Measurements from ENCODE around the gene PER3. TPM values are rescaled to one million over a fixed set of nuclear protein-coding genes. Genes with fewer than 3 reads are reported as not detected.

PER3 gene
- total RNA-seq, 1 experiment from 2014 or later = 9.0 TPM

DNA sequence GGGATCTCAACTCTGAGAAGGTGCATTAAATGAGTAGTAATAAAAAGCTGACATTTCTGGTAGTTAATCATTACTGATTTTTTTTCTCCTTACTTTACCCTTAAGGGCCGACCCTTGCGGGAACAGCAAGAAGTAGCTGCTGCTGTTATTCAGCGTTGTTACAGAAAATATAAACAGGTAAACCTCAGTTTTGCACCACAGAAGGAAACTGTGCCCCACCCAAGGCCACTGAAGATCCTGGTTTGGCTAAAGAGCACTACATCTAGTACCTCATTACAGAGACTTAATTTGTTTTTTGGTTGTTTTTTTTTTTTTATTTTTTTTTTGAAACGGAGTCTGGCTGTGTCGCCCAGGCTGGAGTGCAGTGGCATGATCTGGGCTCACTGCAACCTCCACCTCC, 36.5 kb upstream of the PER3 start:
- H3K56ac ChIP-seq (ENCODE audit: insufficient read length, low read depth, low read length) = no peak overlapping the region
- H3K27me3 ChIP-seq (ENCODE audit: insufficient read depth, low read length) = no peaks in the 10 kb centered on the region
- H2BK12ac ChIP-seq (ENCODE audit: insufficient read length, low read depth, low read length) = no peak overlapping the region
- Mint-ChIP-seq H3K4me3 (no peak overlapping the region), H3K9me3 (no peaks in the 10 kb centered on the region; a peak in 1 of 5 replicates), H3K4me1 (peaks cover 10 to 14% of the 10 kb centered on the region in 2 experiments), H3K27me3 (ENCODE audit: low read depth) (no peaks in the 10 kb centered on the region), H3K36me3 (ENCODE audit: insufficient read depth in 1 of 3, low read depth in 3 of 3) (peaks cover 0 to 8% (median 8%) of the 10 kb centered on the region in 3 experiments; a peak in 3 of 7 replicates), H3K27ac (no peak overlapping the region)
- no peak overlapping the region for H3K9ac ChIP-seq (ENCODE audit: extremely low read depth, insufficient read length, low read length)
- no peak overlapping the region for H2AFZ ChIP-seq (ENCODE audit: low read length)
- no peak overlapping the region for H2BK5ac ChIP-seq (ENCODE audit: insufficient read length, low read length)
- peaks cover 5% of the 10 kb centered on the region; the same call in 1 of the 2 replicates for H3K4me1 ChIP-seq (ENCODE audit: insufficient read depth, low read length)
- H3K27ac ChIP-seq (ENCODE audit: insufficient read length, low read depth, low read length) = no peak overlapping the region
- no peak overlapping the region for H4K5ac ChIP-seq (ENCODE audit: insufficient read length, low read depth, low read length)
- no peak overlapping the region for H3T11ph ChIP-seq (ENCODE audit: low read length)
- no peaks in the 10 kb centered on the region for H3K79me2 ChIP-seq (ENCODE audit: insufficient read depth, low read length)
- no peak overlapping the region for H4K91ac ChIP-seq (ENCODE audit: insufficient read length, low read depth, low read length)
- no peak overlapping the region for H3K18ac ChIP-seq (ENCODE audit: insufficient read length, low read depth, low read length)
- no peaks in the 10 kb centered on the region for H3K79me1 ChIP-seq (ENCODE audit: insufficient read depth, low read depth, low read length, poor library complexity, severe bottlenecking)
- no peak for DNase-seq
- H3K14ac ChIP-seq (ENCODE audit: insufficient read depth, low read length) = no peak overlapping the region
- no CpG with 5 or more reads among the region's 5 CpGs for WGBS (ENCODE audit: extremely low coverage, insufficient read length, low lambda C conversion rate)
- H4K20me1 ChIP-seq (ENCODE audit: control insufficient read depth, insufficient read depth, insufficient read length) = no peaks in the 10 kb centered on the region
- no peak overlapping the region for H2BK15ac ChIP-seq (ENCODE audit: low read depth, low read length)
- no peak overlapping the region for H2AK5ac ChIP-seq (ENCODE audit: insufficient read length, low read length)
- no peak overlapping the region for H3K23ac ChIP-seq (ENCODE audit: insufficient read length, low read depth, low read length)
- no peak overlapping the region for H2BK20ac ChIP-seq (ENCODE audit: low read depth, low read length, poor library complexity, severe bottlenecking)
- no peaks in the 10 kb centered on the region for H3K9me3 ChIP-seq (ENCODE audit: control insufficient read depth, low read depth, low read length)
- no peak overlapping the region for H3K4ac ChIP-seq (ENCODE audit: low read depth, low read length)
- no peak overlapping the region for H3K4me2 ChIP-seq (ENCODE audit: insufficient read depth, insufficient read length, low read length)
- TF ChIP-seq, protein P1, sequence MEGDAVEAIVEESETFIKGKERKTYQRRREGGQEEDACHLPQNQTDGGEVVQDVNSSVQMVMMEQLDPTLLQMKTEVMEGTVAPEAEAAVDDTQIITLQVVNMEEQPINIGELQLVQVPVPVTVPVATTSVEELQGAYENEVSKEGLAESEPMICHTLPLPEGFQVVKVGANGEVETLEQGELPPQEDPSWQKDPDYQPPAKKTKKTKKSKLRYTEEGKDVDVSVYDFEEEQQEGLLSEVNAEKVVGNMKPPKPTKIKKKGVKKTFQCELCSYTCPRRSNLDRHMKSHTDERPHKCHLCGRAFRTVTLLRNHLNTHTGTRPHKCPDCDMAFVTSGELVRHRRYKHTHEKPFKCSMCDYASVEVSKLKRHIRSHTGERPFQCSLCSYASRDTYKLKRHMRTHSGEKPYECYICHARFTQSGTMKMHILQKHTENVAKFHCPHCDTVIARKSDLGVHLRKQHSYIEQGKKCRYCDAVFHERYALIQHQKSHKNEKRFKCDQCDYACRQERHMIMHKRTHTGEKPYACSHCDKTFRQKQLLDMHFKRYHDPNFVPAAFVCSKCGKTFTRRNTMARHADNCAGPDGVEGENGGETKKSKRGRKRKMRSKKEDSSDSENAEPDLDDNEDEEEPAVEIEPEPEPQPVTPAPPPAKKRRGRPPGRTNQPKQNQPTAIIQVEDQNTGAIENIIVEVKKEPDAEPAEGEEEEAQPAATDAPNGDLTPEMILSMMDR (conservative IDR thresholded peaks at IDR 0.05) = no peak
- H4K8ac ChIP-seq (replicated peaks; ENCODE audit: insufficient read length, low read depth, low read length) = no peak overlapping the region
- no peaks in the 10 kb centered on the region for H3K23me2 ChIP-seq (ENCODE audit: insufficient read length, low read depth, low read length, poor library complexity, severe bottlenecking)
- no peak overlapping the region for H2BK120ac ChIP-seq (ENCODE audit: low read depth, low read length, poor library complexity, severe bottlenecking)

Measured in H9 (cell line).